ENCODE results near the gene ZBTB24. TPM values are rescaled to one million over a fixed set of nuclear protein-coding genes. Genes with fewer than 3 reads are reported as not detected.
"Not testable (repeated sequence)": the region's sequence is repeated elsewhere in the genome, so short reads cannot be mapped to it uniquely, and the experiment has no call there.

ZBTB24 gene
- total RNA-seq, 1 donor from 2014 or later: 8.5 TPM

- Histone ChIP-seq H3K9me3 (peaks cover 9% of the 10 kb centered on the region), H3K27me3 (no peaks in the 10 kb centered on the region), H3K27ac (no peak overlapping the region), H3K4me3 (no peak overlapping the region), H3K4me1 (no peaks in the 10 kb centered on the region), H3K36me3 (no peaks in the 10 kb centered on the region)
- peak; percentile 24 for ATAC-seq
- no peak for DNase-seq
- no peak for TF ChIP-seq CTCF (IDR thresholded peaks at IDR 0.05)
- intact Hi-C loops (cut with DNase I): no loop called here
These were observed 40.5 kb upstream of the ZBTB24 start for GRCh38 chr6:109523478-109523877.

- Histone ChIP-seq H3K4me1 (no peaks in the 10 kb centered on the region), H3K4me3 (no peak overlapping the region), H3K36me3 (no peaks in the 10 kb centered on the region), H3K9me3 (peaks cover 9% of the 10 kb centered on the region), H3K27ac (no peak overlapping the region), H3K27me3 (no peaks in the 10 kb centered on the region)
- ATAC-seq (peak; percentile 22), DNase-seq (no peak)
- TF ChIP-seq CTCF (IDR thresholded peaks at IDR 0.05): no peak
- intact Hi-C loops (cut with DNase I): no loop called here
These were observed 38.1 kb upstream of the ZBTB24 start for GRCh38 chr6:109521080-109521479.

- H3K27ac ChIP-seq; DNase-seq; ATAC-seq; H3K4me3 ChIP-seq; intact Hi-C loops (cut with DNase I); H3K9me3 ChIP-seq; H3K27me3 ChIP-seq; H3K4me1 ChIP-seq; H3K36me3 ChIP-seq: not testable (repeated sequence)
These were observed 36.6 kb upstream of the ZBTB24 start for GRCh38 chr6:109519647-109520046.

- no peaks in the 10 kb centered on the region for H3K4me1 ChIP-seq
- DNase-seq (no peak), ATAC-seq (no peak)
- no peak for TF ChIP-seq CTCF (IDR thresholded peaks at IDR 0.05)
- no peak overlapping the region for H3K27ac ChIP-seq
- H3K36me3 ChIP-seq: no peaks in the 10 kb centered on the region
- intact Hi-C loops (cut with DNase I): no loop called here
- H3K4me3 ChIP-seq: no peak overlapping the region
- H3K9me3 ChIP-seq: no peaks in the 10 kb centered on the region
- H3K27me3 ChIP-seq: no peaks in the 10 kb centered on the region
These were observed 33.9 kb upstream of the ZBTB24 start for GRCh38 chr6:109516929-109517328.

GRCh38 chr6:109515781-109516409 lies 32.9 kb upstream of the ZBTB24 start:
- peak overlapping the region; percentile 29 for H3K4me3 ChIP-seq
- intact Hi-C loops (cut with DNase I): no loop called here
- ATAC-seq: peak; percentile 45

GRCh38 chr6:109514946-109515345 lies 31.9 kb upstream of the ZBTB24 start:
- no peak for TF ChIP-seq CTCF (IDR thresholded peaks at IDR 0.05)
- ATAC-seq: no peak

More at GRCh38 chr6:109515781-109516409, 32.9 kb upstream of the ZBTB24 start:
- DNase-seq: no peak
- no peaks in the 10 kb centered on the region for H3K36me3 ChIP-seq
- H3K4me1 ChIP-seq: no peaks in the 10 kb centered on the region
- H3K27ac ChIP-seq: no peak overlapping the region
- H3K27me3 ChIP-seq: no peaks in the 10 kb centered on the region
- TF ChIP-seq CTCF (IDR thresholded peaks at IDR 0.05): no peak
- H3K9me3 ChIP-seq: no peaks in the 10 kb centered on the region

More at GRCh38 chr6:109514946-109515345, 31.9 kb upstream of the ZBTB24 start:
- no peaks in the 10 kb centered on the region for H3K9me3 ChIP-seq
- DNase-seq: no peak
- intact Hi-C loops (cut with DNase I): no loop called here
- no peak overlapping the region for H3K4me3 ChIP-seq
- H3K27me3 ChIP-seq: no peaks in the 10 kb centered on the region
- no peak overlapping the region for H3K27ac ChIP-seq
- no peaks in the 10 kb centered on the region for H3K36me3 ChIP-seq
- H3K4me1 ChIP-seq: no peaks in the 10 kb centered on the region
